HCT116 (cell line): Measurements from ENCODE around the gene MOSPD3.

Source experiments
- CTCF ChIP-seq, 3 experiments: fragments of 200-600 bp in 1 of 3; sonication (generic) in 1 of 3; IDR thresholded peaks in 2 of 3; conservative IDR thresholded peaks in 1 of 3; 2 replicates each; pipeline ENCODE4 v1.5.1; 2012 to 2017; ENCODE audit warnings: low read depth in 2 of 3, low read length in 2 of 3, antibody characterized with exemption in 1 of 3, borderline replicate concordance in 1 of 3, control low read depth in 1 of 3, mild to moderate bottlenecking in 1 of 3, mixed read lengths in 1 of 3, mixed run types in 1 of 3, moderate library complexity in 1 of 3; ENCODE audit not compliant: insufficient read depth in 1 of 3
- POLR2A ChIP-seq: IDR thresholded peaks from 2 replicates; pipeline ENCODE4 v1.7.0; 2011; ENCODE audit warnings: borderline replicate concordance; ENCODE audit not compliant: insufficient read depth, insufficient read length; ENCODE audit errors: extremely low read depth
- SRF ChIP-seq: IDR thresholded peaks from 2 replicates; pipeline ENCODE4 v1.6.1; 2012; ENCODE audit warnings: low read depth

GRCh38 chr7:100614308-100614861 lies 2.0 kb downstream of the MOSPD3 start:
- TF ChIP-seq POLR2A = no peak
- no peak for TF ChIP-seq SRF
- TF ChIP-seq CTCF (IDR thresholded peaks at IDR 0.05 in 2 of 3, conservative IDR thresholded peaks at IDR 0.05 in 1 of 3; ENCODE audit: borderline replicate concordance in 1 of 3, insufficient read depth in 1 of 3, low read depth in 2 of 3, low read length in 2 of 3) = no peak
